ENCODE measurements around the gene NCK2.

The NCK2 gene

GRCh38 chr2:105903051-105903674 lies 158.5 kb downstream of the NCK2 start:
- H3K4me3 ChIP-seq (ENCODE audit: low read depth, low read length): no peak overlapping the region
- no peaks in the 10 kb centered on the region for H3K36me3 ChIP-seq (replicated peaks)
- TF ChIP-seq CTCF (IDR thresholded peaks at IDR 0.05; ENCODE audit: low read depth, low read length, missing control alignments): no peak
- in situ Hi-C loops (cut with HindIII; ENCODE audit: low pct_ligation_motif_present, low sequenced_read_pairs): no loop called here
- no peak for DNase-seq
- no peaks in the 10 kb centered on the region for H3K27me3 ChIP-seq (replicated peaks)
- no peak overlapping the region for H3K27ac ChIP-seq

GRCh38 chr2:105904938-105905337 lies 160.2 kb downstream of the NCK2 start:
- Histone ChIP-seq H3K36me3 (replicated peaks) (no peaks in the 10 kb centered on the region), H3K27me3 (replicated peaks) (no peaks in the 10 kb centered on the region), H3K27ac (no peak overlapping the region), H3K4me3 (ENCODE audit: low read depth, low read length) (no peak overlapping the region)
- TF ChIP-seq CTCF (IDR thresholded peaks at IDR 0.05; ENCODE audit: low read depth, low read length, missing control alignments): no peak
- in situ Hi-C loops (cut with HindIII; ENCODE audit: low pct_ligation_motif_present, low sequenced_read_pairs): no loop called here
- no peak for DNase-seq

GRCh38 chr2:105906481-105906880 lies 161.8 kb downstream of the NCK2 start:
- no peaks in the 10 kb centered on the region for H3K27me3 ChIP-seq (replicated peaks)
- H3K4me3 ChIP-seq (ENCODE audit: low read depth, low read length): no peak overlapping the region
- TF ChIP-seq CTCF (IDR thresholded peaks at IDR 0.05; ENCODE audit: low read depth, low read length, missing control alignments): no peak
- no peaks in the 10 kb centered on the region for H3K36me3 ChIP-seq (replicated peaks)
- no peak for DNase-seq
- no peak overlapping the region for H3K27ac ChIP-seq
- in situ Hi-C loops (cut with HindIII; ENCODE audit: low pct_ligation_motif_present, low sequenced_read_pairs): no loop called here

GRCh38 chr2:105907184-105907583 lies 162.5 kb downstream of the NCK2 start:
- H3K36me3 ChIP-seq (replicated peaks): no peaks in the 10 kb centered on the region
- H3K4me3 ChIP-seq (ENCODE audit: low read depth, low read length): no peak overlapping the region
- H3K27ac ChIP-seq: no peak overlapping the region
- no peaks in the 10 kb centered on the region for H3K27me3 ChIP-seq (replicated peaks)
- no peak for TF ChIP-seq CTCF (IDR thresholded peaks at IDR 0.05; ENCODE audit: low read depth, low read length, missing control alignments)
- DNase-seq: no peak
- in situ Hi-C loops (cut with HindIII; ENCODE audit: low pct_ligation_motif_present, low sequenced_read_pairs): no loop called here

- no peak for TF ChIP-seq CTCF (IDR thresholded peaks at IDR 0.05; ENCODE audit: low read depth, low read length, missing control alignments)
- no peaks in the 10 kb centered on the region for H3K27me3 ChIP-seq (replicated peaks)
- no peaks in the 10 kb centered on the region for H3K36me3 ChIP-seq (replicated peaks)
- H3K4me3 ChIP-seq (ENCODE audit: low read depth, low read length): no peak overlapping the region
- no peak overlapping the region for H3K27ac ChIP-seq
- no peak for DNase-seq
- in situ Hi-C loops (cut with HindIII; ENCODE audit: low pct_ligation_motif_present, low sequenced_read_pairs): no loop called here
Measured at GRCh38 chr2:105909215-105909614, 164.5 kb downstream of the NCK2 start.

Data from brain microvascular endothelial cell (primary cell).